Tibial nerve (tissue), 4 donors: ENCODE measurements around the gene MEGF6.

Experiments used
- EP300 ChIP-seq, 2 donors: sonication (generic); formaldehyde crosslinking; IDR thresholded peaks; one replicate each; pipeline ENCODE4 v1.6.1; 2017; ENCODE audit warnings: antibody characterized with exemption in 2 of 2, mild to moderate bottlenecking in 1 of 2
- POLR2A ChIP-seq, 2 donors: fragments of 450-650 bp; IDR thresholded peaks; one replicate each; pipeline ENCODE4 v1.6.1; 2017; ENCODE audit warnings: antibody characterized with exemption in 2 of 2, mild to moderate bottlenecking in 2 of 2, moderate library complexity in 2 of 2
- TF ChIP-seq, protein P1 (sequence below), 5 experiments: fragments of 200-600 bp in 3 of 5; fragments of 450-650 bp in 2 of 5; sonication (generic) in 3 of 5; IDR thresholded peaks; one replicate each; pipeline ENCODE4 v1.5.1; 2016 to 2019; ENCODE audit warnings: antibody characterized with exemption in 5 of 5, mild to moderate bottlenecking in 3 of 5, moderate library complexity in 2 of 5

DNA sequence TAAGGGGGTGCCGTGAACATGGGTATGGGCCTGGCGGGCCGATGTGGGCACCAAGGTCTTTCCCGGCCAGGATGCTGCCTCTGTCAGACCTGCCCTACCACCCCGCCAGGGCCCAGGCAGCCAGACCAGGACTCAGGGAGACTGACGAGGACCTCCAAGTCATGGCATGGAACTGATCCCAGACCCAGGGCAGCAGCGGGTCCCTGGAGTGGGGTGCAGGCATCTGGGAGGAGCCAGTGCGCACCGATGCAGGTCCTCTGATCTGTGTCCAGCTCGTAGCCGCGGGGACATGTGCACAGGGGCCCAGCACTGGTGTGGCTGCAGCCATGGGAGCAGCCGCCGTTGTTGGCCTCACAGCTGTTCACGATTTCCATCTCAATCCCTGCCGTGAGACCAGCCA is 100.0 kb downstream of the MEGF6 start:
- TF ChIP-seq, protein P1, sequence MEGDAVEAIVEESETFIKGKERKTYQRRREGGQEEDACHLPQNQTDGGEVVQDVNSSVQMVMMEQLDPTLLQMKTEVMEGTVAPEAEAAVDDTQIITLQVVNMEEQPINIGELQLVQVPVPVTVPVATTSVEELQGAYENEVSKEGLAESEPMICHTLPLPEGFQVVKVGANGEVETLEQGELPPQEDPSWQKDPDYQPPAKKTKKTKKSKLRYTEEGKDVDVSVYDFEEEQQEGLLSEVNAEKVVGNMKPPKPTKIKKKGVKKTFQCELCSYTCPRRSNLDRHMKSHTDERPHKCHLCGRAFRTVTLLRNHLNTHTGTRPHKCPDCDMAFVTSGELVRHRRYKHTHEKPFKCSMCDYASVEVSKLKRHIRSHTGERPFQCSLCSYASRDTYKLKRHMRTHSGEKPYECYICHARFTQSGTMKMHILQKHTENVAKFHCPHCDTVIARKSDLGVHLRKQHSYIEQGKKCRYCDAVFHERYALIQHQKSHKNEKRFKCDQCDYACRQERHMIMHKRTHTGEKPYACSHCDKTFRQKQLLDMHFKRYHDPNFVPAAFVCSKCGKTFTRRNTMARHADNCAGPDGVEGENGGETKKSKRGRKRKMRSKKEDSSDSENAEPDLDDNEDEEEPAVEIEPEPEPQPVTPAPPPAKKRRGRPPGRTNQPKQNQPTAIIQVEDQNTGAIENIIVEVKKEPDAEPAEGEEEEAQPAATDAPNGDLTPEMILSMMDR (IDR thresholded peaks at IDR 0.05) = no peak
- TF ChIP-seq EP300 (IDR thresholded peaks at IDR 0.05) (no peak), POLR2A (IDR thresholded peaks at IDR 0.05) (no peak)
